ENCODE measurements around the gene ONECUT2. TPM values are rescaled to one million over a fixed set of nuclear protein-coding genes. Genes with fewer than 3 reads are reported as not detected.

ONECUT2 gene
- total RNA-seq, 1 experiment from 2014 or later = 0.86 TPM

DNA sequence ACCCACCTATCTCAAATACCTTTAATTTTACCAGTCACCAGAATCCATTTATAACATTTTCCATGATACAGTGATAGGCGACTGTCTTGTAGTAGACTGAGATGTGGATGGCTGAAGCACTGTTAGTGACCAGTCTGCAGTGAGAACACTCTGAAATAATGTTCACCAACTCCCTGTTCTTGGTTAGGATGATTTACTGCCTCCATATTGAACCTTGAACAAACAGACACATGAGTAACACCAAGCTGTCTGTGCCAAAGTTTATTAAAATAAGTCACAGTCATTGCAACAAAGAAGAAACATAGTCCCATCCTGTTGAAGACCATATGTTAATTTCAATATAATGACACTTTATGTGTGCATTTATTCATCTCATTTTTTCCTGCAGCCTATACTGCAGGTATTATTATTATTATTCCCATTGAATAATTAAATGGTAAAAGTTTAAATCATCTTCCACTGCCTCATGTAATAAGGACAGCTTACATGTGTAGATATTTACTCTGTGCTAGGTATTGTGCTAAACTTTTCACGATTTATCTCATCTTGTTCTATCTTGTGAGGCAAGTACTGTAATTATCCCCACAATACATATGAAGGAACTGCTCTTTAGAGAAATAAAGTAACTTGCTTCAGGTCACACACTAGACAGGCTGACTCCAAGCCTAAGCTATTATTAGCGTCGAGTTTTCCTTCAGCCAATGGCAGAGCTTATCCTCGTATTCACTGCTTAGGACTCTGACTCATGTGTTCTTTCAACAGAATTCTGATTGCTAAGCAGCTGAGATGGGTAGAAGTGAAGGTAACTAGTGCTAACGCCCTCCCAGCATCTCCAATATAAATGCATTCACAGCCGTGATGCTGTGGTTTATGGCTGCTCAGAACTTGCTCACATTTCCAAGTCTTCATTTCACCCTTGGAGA, 62.5 kb downstream of the ONECUT2 start:
- Mint-ChIP-seq H3K27me3 (ENCODE audit: insufficient read depth, unreplicated experiment) (peaks cover 7% of the 10 kb centered on the region), H3K9me3 (ENCODE audit: unreplicated experiment) (no peaks in the 10 kb centered on the region), H3K4me3 (ENCODE audit: unreplicated experiment) (no peak overlapping the region), H3K36me3 (ENCODE audit: insufficient read depth, unreplicated experiment) (no peaks in the 10 kb centered on the region), H3K4me1 (ENCODE audit: low read depth, unreplicated experiment) (no peaks in the 10 kb centered on the region), H3K27ac (ENCODE audit: unreplicated experiment) (no peak overlapping the region)
- H3K4me1 ChIP-seq = no peaks in the 10 kb centered on the region
- no peak overlapping the region for H3K4me3 ChIP-seq (ENCODE audit: low read depth, low read length)
- intact Hi-C loops (cut with micrococcal nuclease; ENCODE audit: unreplicated experiment) = no loop called here
- ChIA-PET CTCF (no interaction called here), POLR2A (no interaction called here)
- no peaks in the 10 kb centered on the region for H3K27me3 ChIP-seq (replicated peaks; ENCODE audit: control insufficient read depth, insufficient read depth, low read length)
- no peaks in the 10 kb centered on the region for H3K36me3 ChIP-seq (ENCODE audit: control insufficient read depth, insufficient read depth, low read length)
- no peak for DNase-seq
- no peaks in the 10 kb centered on the region for H3K9me3 ChIP-seq
- BruUV-seq (replicated peaks) = no TSS peak
- TF ChIP-seq, protein P1, sequence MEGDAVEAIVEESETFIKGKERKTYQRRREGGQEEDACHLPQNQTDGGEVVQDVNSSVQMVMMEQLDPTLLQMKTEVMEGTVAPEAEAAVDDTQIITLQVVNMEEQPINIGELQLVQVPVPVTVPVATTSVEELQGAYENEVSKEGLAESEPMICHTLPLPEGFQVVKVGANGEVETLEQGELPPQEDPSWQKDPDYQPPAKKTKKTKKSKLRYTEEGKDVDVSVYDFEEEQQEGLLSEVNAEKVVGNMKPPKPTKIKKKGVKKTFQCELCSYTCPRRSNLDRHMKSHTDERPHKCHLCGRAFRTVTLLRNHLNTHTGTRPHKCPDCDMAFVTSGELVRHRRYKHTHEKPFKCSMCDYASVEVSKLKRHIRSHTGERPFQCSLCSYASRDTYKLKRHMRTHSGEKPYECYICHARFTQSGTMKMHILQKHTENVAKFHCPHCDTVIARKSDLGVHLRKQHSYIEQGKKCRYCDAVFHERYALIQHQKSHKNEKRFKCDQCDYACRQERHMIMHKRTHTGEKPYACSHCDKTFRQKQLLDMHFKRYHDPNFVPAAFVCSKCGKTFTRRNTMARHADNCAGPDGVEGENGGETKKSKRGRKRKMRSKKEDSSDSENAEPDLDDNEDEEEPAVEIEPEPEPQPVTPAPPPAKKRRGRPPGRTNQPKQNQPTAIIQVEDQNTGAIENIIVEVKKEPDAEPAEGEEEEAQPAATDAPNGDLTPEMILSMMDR (IDR thresholded peaks at IDR 0.05; ENCODE audit: insufficient read depth in 1 of 2, low read depth in 1 of 2, low read length in 1 of 2, severe bottlenecking in 1 of 2, unreplicated experiment in 1 of 2) = no peak

DNA sequence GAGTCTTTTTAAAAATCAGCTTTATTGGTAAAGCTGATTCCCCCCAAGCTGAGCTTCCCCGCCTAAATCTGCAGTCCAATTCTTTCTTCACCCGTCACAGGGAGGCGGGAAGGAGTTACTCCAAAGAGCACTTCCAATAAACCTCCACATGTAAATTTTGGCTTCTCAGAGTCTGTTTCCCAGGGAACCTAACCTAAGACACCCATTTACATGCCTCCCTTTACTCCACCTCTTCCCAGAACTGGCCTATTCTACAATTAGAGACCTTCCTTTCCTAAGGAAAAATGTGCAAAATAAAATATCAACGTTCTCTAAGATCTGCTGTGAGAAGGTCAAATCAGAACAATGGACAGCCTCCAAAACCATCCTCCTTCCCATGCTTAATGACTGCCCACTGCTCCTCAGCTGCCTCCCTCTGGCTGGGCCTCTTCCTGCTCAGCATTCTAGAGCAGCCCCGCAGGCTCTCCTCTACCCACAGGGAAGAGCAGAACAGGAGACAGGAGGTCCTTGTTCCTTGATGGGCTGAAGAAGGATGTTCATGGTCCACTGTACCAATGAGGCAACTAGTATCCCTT, 63.6 kb downstream of the ONECUT2 start:
- Histone ChIP-seq H3K36me3 (ENCODE audit: control insufficient read depth, insufficient read depth, low read length) (no peaks in the 10 kb centered on the region), H3K9me3 (no peaks in the 10 kb centered on the region), H3K4me1 (no peaks in the 10 kb centered on the region), H3K4me3 (ENCODE audit: low read depth, low read length) (no peak overlapping the region), H3K27me3 (replicated peaks; ENCODE audit: control insufficient read depth, insufficient read depth, low read length) (no peaks in the 10 kb centered on the region)
- POLR2A ChIA-PET = no interaction called here
- peaks cover 7% of the 10 kb centered on the region for H3K27me3 Mint-ChIP-seq (ENCODE audit: insufficient read depth, unreplicated experiment)
- CTCF ChIA-PET = no interaction called here
- H3K4me1 Mint-ChIP-seq (ENCODE audit: low read depth, unreplicated experiment) = no peaks in the 10 kb centered on the region
- intact Hi-C loops (cut with micrococcal nuclease; ENCODE audit: unreplicated experiment) = no loop called here
- no peaks in the 10 kb centered on the region for H3K9me3 Mint-ChIP-seq (ENCODE audit: unreplicated experiment)
- BruUV-seq (replicated peaks) = no TSS peak
- DNase-seq = no peak
- H3K36me3 Mint-ChIP-seq (ENCODE audit: insufficient read depth, unreplicated experiment) = no peaks in the 10 kb centered on the region
- H3K27ac Mint-ChIP-seq (ENCODE audit: unreplicated experiment) = no peak overlapping the region
- TF ChIP-seq, protein P1 (IDR thresholded peaks at IDR 0.05; ENCODE audit: insufficient read depth in 1 of 2, low read depth in 1 of 2, low read length in 1 of 2, severe bottlenecking in 1 of 2, unreplicated experiment in 1 of 2) = no peak
- H3K4me3 Mint-ChIP-seq (ENCODE audit: unreplicated experiment) = no peak overlapping the region

- no peak overlapping the region for H3K4me3 ChIP-seq (ENCODE audit: low read depth, low read length)
- H3K9me3 ChIP-seq = no peaks in the 10 kb centered on the region
- no peaks in the 10 kb centered on the region for H3K36me3 ChIP-seq (ENCODE audit: control insufficient read depth, insufficient read depth, low read length)
- no TSS peak for BruUV-seq (replicated peaks)
- no peak overlapping the region for H3K27ac Mint-ChIP-seq (ENCODE audit: unreplicated experiment)
- POLR2A ChIA-PET = no interaction called here
- H3K27me3 ChIP-seq (replicated peaks; ENCODE audit: control insufficient read depth, insufficient read depth, low read length) = no peaks in the 10 kb centered on the region
- no peaks in the 10 kb centered on the region for H3K4me1 ChIP-seq
- intact Hi-C loops (cut with micrococcal nuclease; ENCODE audit: unreplicated experiment) = no loop called here
- peaks cover 15% of the 10 kb centered on the region for H3K27me3 Mint-ChIP-seq (ENCODE audit: insufficient read depth, unreplicated experiment)
- CTCF ChIA-PET = no interaction called here
- H3K4me3 Mint-ChIP-seq (ENCODE audit: unreplicated experiment) = no peak overlapping the region
- no peaks in the 10 kb centered on the region for H3K36me3 Mint-ChIP-seq (ENCODE audit: insufficient read depth, unreplicated experiment)
- TF ChIP-seq, protein P1 (IDR thresholded peaks at IDR 0.05; ENCODE audit: insufficient read depth in 1 of 2, low read depth in 1 of 2, low read length in 1 of 2, severe bottlenecking in 1 of 2, unreplicated experiment in 1 of 2) = no peak
- no peaks in the 10 kb centered on the region for H3K4me1 Mint-ChIP-seq (ENCODE audit: low read depth, unreplicated experiment)
- no peaks in the 10 kb centered on the region for H3K9me3 Mint-ChIP-seq (ENCODE audit: unreplicated experiment)
- DNase-seq = no peak
Measured at GRCh38 chr18:57502624-57503023, 67.5 kb downstream of the ONECUT2 start.
